ENCODE measurements around the gene RFTN1. TPM values are rescaled to one million over a fixed set of nuclear protein-coding genes. Genes with fewer than 3 reads are reported as not detected.

RFTN1 gene
- total and polyA plus RNA-seq, 3 donors from 2014 or later: 20.8 to 25.7 (median 22.2) TPM

- WGBS, 2 donors: 94 to 95% methylated on average over 6 of the region's 6 CpGs
- Histone ChIP-seq H3K4me1 (peaks cover 16% of the 10 kb centered on the region), H3K4me3 (no peak overlapping the region), H3K27me3 (no peaks in the 10 kb centered on the region), H3K36me3 (ENCODE audit: low read depth, missing control alignments) (no peaks in the 10 kb centered on the region), H3K27ac (no peak overlapping the region), H3K9me3 (no peaks in the 10 kb centered on the region)
- TF ChIP-seq POLR2A (IDR thresholded peaks at IDR 0.05): no peak
- TF ChIP-seq CTCF (IDR thresholded peaks at IDR 0.05): no peak
- DNase-seq: no peak
- intact Hi-C loops (cut with DNase I; ENCODE audit: low total_unique reads): no loop called here
Observed at GRCh38 chr3:16402451-16402850, 111.0 kb downstream of the RFTN1 start.

- intact Hi-C loops (cut with DNase I; ENCODE audit: low total_unique reads): no loop called here
- 86 to 92% methylated on average over 5 of the region's 5 CpGs for WGBS, 2 donors
- H3K4me3 ChIP-seq: no peak overlapping the region
- no peaks in the 10 kb centered on the region for H3K27me3 ChIP-seq
- no peak for TF ChIP-seq CTCF (IDR thresholded peaks at IDR 0.05)
- no peak for TF ChIP-seq POLR2A (IDR thresholded peaks at IDR 0.05)
- DNase-seq: no peak
- H3K9me3 ChIP-seq: no peaks in the 10 kb centered on the region
- H3K4me1 ChIP-seq: peaks cover 16% of the 10 kb centered on the region
- no peaks in the 10 kb centered on the region for H3K36me3 ChIP-seq (ENCODE audit: low read depth, missing control alignments)
- H3K27ac ChIP-seq: peak overlapping the region in 1 of 2 donors; percentile 80
Observed at GRCh38 chr3:16401273-16401672, 112.2 kb downstream of the RFTN1 start.

GRCh38 chr3:16400106-16400931 is 113.2 kb downstream of the RFTN1 start:
- H3K27ac ChIP-seq: peak overlapping the region; percentile 31 to 80
- DNase-seq: peak; percentile 21
- TF ChIP-seq POLR2A (IDR thresholded peaks at IDR 0.05) (no peak), CTCF (IDR thresholded peaks at IDR 0.05) (no peak)
- peaks cover 16% of the 10 kb centered on the region for H3K4me1 ChIP-seq
- intact Hi-C loops (cut with DNase I; ENCODE audit: low total_unique reads): no loop called here
- H3K27me3 ChIP-seq: no peaks in the 10 kb centered on the region
- no peaks in the 10 kb centered on the region for H3K36me3 ChIP-seq (ENCODE audit: low read depth, missing control alignments)
- 60 to 66% methylated on average over 11 of the region's 11 CpGs for WGBS, 2 donors
- no peak overlapping the region for H3K4me3 ChIP-seq
- H3K9me3 ChIP-seq: no peaks in the 10 kb centered on the region

GRCh38 chr3:16399473-16399872 is 114.0 kb downstream of the RFTN1 start:
- H3K27ac ChIP-seq: peak overlapping the region; percentile 31 to 80
- no peak for TF ChIP-seq CTCF (IDR thresholded peaks at IDR 0.05)
- TF ChIP-seq POLR2A (IDR thresholded peaks at IDR 0.05): no peak
- H3K4me3 ChIP-seq: no peak overlapping the region
- H3K9me3 ChIP-seq: no peaks in the 10 kb centered on the region
- DNase-seq: peak; percentile 34
- no peaks in the 10 kb centered on the region for H3K36me3 ChIP-seq (ENCODE audit: low read depth, missing control alignments)
- no peaks in the 10 kb centered on the region for H3K27me3 ChIP-seq
- 43 to 46% methylated on average over 6 of the region's 6 CpGs for WGBS, 2 donors
- H3K4me1 ChIP-seq: peaks cover 16% of the 10 kb centered on the region
- intact Hi-C loops (cut with DNase I; ENCODE audit: low total_unique reads): no loop called here

- Histone ChIP-seq H3K9me3 (no peaks in the 10 kb centered on the region), H3K27ac (no peak overlapping the region), H3K27me3 (no peaks in the 10 kb centered on the region), H3K4me3 (no peak overlapping the region), H3K4me1 (peaks cover 16% of the 10 kb centered on the region), H3K36me3 (ENCODE audit: low read depth, missing control alignments) (no peaks in the 10 kb centered on the region)
- TF ChIP-seq CTCF (IDR thresholded peaks at IDR 0.05): no peak
- TF ChIP-seq POLR2A (IDR thresholded peaks at IDR 0.05): no peak
- DNase-seq: no peak
- WGBS, 2 donors: 63 to 64% methylated on average over 2 of the region's 2 CpGs
- intact Hi-C loops (cut with DNase I; ENCODE audit: low total_unique reads): no loop called here
Observed at GRCh38 chr3:16398648-16399047, 114.9 kb downstream of the RFTN1 start.

Data from testis (tissue), 3 donors.